GM11168 (cell line): ENCODE data around the gene RTCA.
"Not testable (repeated sequence)": the region's sequence is repeated elsewhere in the genome, so short reads cannot be mapped to it uniquely, and the experiment has no call there.

Source experiments
- in situ Hi-C: fragments of 300-500 bp; cut with MboI; formaldehyde crosslinking; loops from one replicate; pipeline ENCODE4 v1.12.0; 2022; ENCODE audit warnings: low sequenced_read_pairs; ENCODE audit not compliant: unreplicated experiment

RTCA gene

GRCh38 chr1:100304921-100305320 lies 38.9 kb downstream of the RTCA start:
- in situ Hi-C loops = no loop called here

GRCh38 chr1:100305954-100306353 lies 39.9 kb downstream of the RTCA start:
- in situ Hi-C loops = no loop called here

GRCh38 chr1:100306735-100307313 lies 40.8 kb downstream of the RTCA start:
- in situ Hi-C loops = no loop called here

GRCh38 chr1:100308777-100309176 lies 42.8 kb downstream of the RTCA start:
- in situ Hi-C loops = no loop called here

- in situ Hi-C loops = no loop called here
These were observed 43.8 kb downstream of the RTCA start for GRCh38 chr1:100309863-100310262.

GRCh38 chr1:100313382-100313781 lies 47.4 kb downstream of the RTCA start:
- in situ Hi-C loops = no loop called here

GRCh38 chr1:100316622-100317021 lies 50.6 kb downstream of the RTCA start:
- in situ Hi-C loops = no loop called here

- in situ Hi-C loops = no loop called here
These were observed 54.5 kb downstream of the RTCA start for GRCh38 chr1:100320311-100321099.

- in situ Hi-C loops = no loop called here
These were observed 55.1 kb downstream of the RTCA start for GRCh38 chr1:100321100-100321493.

GRCh38 chr1:100321506-100321905 lies 55.5 kb downstream of the RTCA start:
- in situ Hi-C loops = no loop called here

- in situ Hi-C loops = no loop called here
These were observed 56.6 kb downstream of the RTCA start for GRCh38 chr1:100322436-100323211.

GRCh38 chr1:100323419-100324106 lies 57.5 kb downstream of the RTCA start:
- in situ Hi-C loops = no loop called here

- in situ Hi-C loops = no loop called here
These were observed 59.7 kb downstream of the RTCA start for GRCh38 chr1:100325415-100326324.

- in situ Hi-C loops = not testable (repeated sequence)
These were observed 60.3 kb downstream of the RTCA start for GRCh38 chr1:100326325-100326670.

GRCh38 chr1:100328133-100328532 lies 62.1 kb downstream of the RTCA start:
- in situ Hi-C loops = no loop called here

GRCh38 chr1:100331146-100331545 lies 65.1 kb downstream of the RTCA start:
- in situ Hi-C loops = not testable (repeated sequence)

GRCh38 chr1:100332331-100332730 lies 66.3 kb downstream of the RTCA start:
- in situ Hi-C loops = no loop called here

- in situ Hi-C loops = no loop called here
These were observed 69.4 kb downstream of the RTCA start for GRCh38 chr1:100335436-100335835.

GRCh38 chr1:100337878-100338277 lies 71.9 kb downstream of the RTCA start:
- in situ Hi-C loops = not testable (repeated sequence)

GRCh38 chr1:100339735-100340134 lies 73.7 kb downstream of the RTCA start:
- in situ Hi-C loops = not testable (repeated sequence)
